ENCODE measurements around the gene EFCAB14. TPM values are rescaled to one million over a fixed set of nuclear protein-coding genes. Genes with fewer than 3 reads are reported as not detected.
"Not testable (repeated sequence)": the region's sequence is repeated elsewhere in the genome, so short reads cannot be mapped to it uniquely, and the experiment has no call there.

Gene EFCAB14
- total RNA-seq, 1 donor from 2014 or later: 64.6 TPM

DNA sequence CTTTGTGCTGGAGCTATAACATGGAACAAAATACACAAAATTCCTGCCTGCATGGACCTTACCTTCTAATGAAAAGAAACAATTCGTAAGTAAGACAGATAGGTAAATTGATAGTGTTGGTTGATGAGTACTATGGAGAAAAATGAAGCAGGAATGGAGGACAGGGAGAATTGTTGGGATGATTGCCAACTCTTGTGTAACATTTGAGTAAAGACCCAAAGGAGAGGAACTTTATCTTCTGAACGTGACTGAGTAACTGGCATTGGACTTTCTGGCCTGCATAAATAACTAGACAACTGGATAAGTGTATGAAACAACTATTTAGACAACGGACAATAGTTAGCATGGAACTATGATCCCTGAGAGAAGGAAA, 6.8 kb upstream of the EFCAB14 start:
- no peaks in the 10 kb centered on the region for H3K4me1 Mint-ChIP-seq (ENCODE audit: unreplicated experiment)
- no peak for DNase-seq (ENCODE audit: extremely low spot score, unreplicated experiment)
- H3K27ac Mint-ChIP-seq: no peak overlapping the region
- no peaks in the 10 kb centered on the region for H3K9me3 Mint-ChIP-seq
- H3K36me3 Mint-ChIP-seq: no peaks in the 10 kb centered on the region
- H3K27me3 Mint-ChIP-seq: peaks cover 20% of the 10 kb centered on the region
- no peak overlapping the region for H3K4me3 Mint-ChIP-seq
- TF ChIP-seq, protein P1, sequence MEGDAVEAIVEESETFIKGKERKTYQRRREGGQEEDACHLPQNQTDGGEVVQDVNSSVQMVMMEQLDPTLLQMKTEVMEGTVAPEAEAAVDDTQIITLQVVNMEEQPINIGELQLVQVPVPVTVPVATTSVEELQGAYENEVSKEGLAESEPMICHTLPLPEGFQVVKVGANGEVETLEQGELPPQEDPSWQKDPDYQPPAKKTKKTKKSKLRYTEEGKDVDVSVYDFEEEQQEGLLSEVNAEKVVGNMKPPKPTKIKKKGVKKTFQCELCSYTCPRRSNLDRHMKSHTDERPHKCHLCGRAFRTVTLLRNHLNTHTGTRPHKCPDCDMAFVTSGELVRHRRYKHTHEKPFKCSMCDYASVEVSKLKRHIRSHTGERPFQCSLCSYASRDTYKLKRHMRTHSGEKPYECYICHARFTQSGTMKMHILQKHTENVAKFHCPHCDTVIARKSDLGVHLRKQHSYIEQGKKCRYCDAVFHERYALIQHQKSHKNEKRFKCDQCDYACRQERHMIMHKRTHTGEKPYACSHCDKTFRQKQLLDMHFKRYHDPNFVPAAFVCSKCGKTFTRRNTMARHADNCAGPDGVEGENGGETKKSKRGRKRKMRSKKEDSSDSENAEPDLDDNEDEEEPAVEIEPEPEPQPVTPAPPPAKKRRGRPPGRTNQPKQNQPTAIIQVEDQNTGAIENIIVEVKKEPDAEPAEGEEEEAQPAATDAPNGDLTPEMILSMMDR (conservative IDR thresholded peaks at IDR 0.05): no peak

- Mint-ChIP-seq H3K9me3 (no peaks in the 10 kb centered on the region), H3K27ac (no peak overlapping the region), H3K4me3 (no peak overlapping the region), H3K4me1 (ENCODE audit: unreplicated experiment) (no peaks in the 10 kb centered on the region), H3K27me3 (peaks cover 18% of the 10 kb centered on the region), H3K36me3 (no peaks in the 10 kb centered on the region)
- TF ChIP-seq, protein P1 (conservative IDR thresholded peaks at IDR 0.05): peak; percentile 86
- DNase-seq (ENCODE audit: extremely low spot score, unreplicated experiment): no peak
Observed at GRCh38 chr1:46724991-46725735, 6.2 kb upstream of the EFCAB14 start.

DNA sequence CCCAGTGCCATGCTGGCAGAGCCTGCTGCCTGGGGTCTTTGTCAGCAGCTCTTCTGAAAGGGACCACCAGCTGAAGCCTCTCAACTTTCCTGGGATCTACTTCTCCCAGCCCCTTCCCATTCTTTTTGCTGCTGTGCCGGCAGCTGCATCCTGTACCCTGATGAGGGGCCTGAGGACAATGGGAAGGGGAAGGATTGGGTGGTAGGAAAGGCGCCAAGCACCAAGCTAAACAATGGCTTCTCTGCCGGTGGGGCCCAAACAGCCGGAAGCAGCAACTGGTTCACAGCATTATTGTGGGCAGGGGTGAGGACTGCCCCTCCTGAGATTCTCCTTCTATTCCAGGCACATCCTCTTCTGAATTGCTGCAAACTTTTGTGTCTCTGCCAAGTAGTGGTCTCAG, 5.0 kb upstream of the EFCAB14 start:
- H3K36me3 Mint-ChIP-seq: no peaks in the 10 kb centered on the region
- H3K9me3 Mint-ChIP-seq: no peaks in the 10 kb centered on the region
- no peak overlapping the region for H3K27ac Mint-ChIP-seq
- peaks cover 6% of the 10 kb centered on the region for H3K4me1 Mint-ChIP-seq (ENCODE audit: unreplicated experiment)
- no peak overlapping the region for H3K4me3 Mint-ChIP-seq
- TF ChIP-seq, protein P1 (conservative IDR thresholded peaks at IDR 0.05): no peak
- peaks cover 10% of the 10 kb centered on the region for H3K27me3 Mint-ChIP-seq
- DNase-seq (ENCODE audit: extremely low spot score, unreplicated experiment): no peak

- H3K27ac Mint-ChIP-seq: peak overlapping the region; percentile 9
- H3K4me3 Mint-ChIP-seq: no peak overlapping the region
- H3K27me3 Mint-ChIP-seq: peaks cover 8% of the 10 kb centered on the region
- H3K4me1 Mint-ChIP-seq (ENCODE audit: unreplicated experiment): peaks cover 22% of the 10 kb centered on the region
- TF ChIP-seq, protein P1 (conservative IDR thresholded peaks at IDR 0.05): no peak
- no peaks in the 10 kb centered on the region for H3K36me3 Mint-ChIP-seq
- no peaks in the 10 kb centered on the region for H3K9me3 Mint-ChIP-seq
- no peak for DNase-seq (ENCODE audit: extremely low spot score, unreplicated experiment)
Observed at GRCh38 chr1:46721686-46722205, 2.8 kb upstream of the EFCAB14 start.

DNA sequence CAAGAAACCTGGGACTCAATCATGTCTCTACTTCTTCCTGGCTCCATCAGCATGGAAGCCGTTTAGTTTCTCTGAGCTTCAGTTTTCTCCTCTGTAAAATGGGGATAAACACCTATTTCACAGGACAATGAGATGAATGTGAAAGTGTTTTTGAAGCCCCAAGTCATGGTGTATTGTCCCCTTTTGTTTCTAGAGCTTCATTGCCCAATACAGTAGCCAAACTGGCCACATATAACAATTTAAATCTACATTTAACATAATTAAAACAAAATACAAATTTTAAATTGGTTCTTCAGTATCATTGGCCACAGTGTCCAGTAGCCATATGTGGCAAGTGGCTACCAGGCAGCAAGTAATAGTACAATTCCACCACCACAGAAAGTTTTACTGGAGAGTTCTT, 2.3 kb upstream of the EFCAB14 start:
- Mint-ChIP-seq H3K36me3 (peaks cover 3% of the 10 kb centered on the region), H3K4me3 (no peak overlapping the region), H3K27ac (no peak overlapping the region), H3K4me1 (ENCODE audit: unreplicated experiment) (peaks cover 27% of the 10 kb centered on the region), H3K27me3 (peaks cover 8% of the 10 kb centered on the region), H3K9me3 (no peaks in the 10 kb centered on the region)
- no peak for DNase-seq (ENCODE audit: extremely low spot score, unreplicated experiment)
- TF ChIP-seq, protein P1 (conservative IDR thresholded peaks at IDR 0.05): no peak

DNA sequence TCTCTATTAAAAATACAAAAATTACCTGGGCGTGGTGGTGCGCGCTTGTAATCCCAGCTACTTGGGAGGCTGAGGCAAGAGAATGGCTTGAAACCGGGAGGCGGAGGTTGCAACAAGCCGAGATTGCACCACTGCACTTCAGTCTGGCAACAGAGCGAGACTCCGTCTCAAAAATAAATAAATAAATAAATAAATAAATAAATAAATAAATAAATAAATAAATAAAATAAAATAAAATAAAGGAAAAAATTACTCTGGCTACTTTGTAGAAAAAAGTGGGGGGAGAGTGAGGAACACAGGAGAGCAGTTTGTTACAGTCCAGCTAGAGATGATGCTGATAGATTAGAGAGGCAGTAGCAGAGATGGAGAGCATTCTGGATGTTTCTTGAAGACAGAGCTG, 1.4 kb upstream of the EFCAB14 start:
- H3K4me1 Mint-ChIP-seq (ENCODE audit: unreplicated experiment): peaks cover 31% of the 10 kb centered on the region
- not testable (repeated sequence) for DNase-seq (ENCODE audit: extremely low spot score, unreplicated experiment); H3K4me3 Mint-ChIP-seq; H3K27me3 Mint-ChIP-seq; H3K27ac Mint-ChIP-seq; H3K9me3 Mint-ChIP-seq; H3K36me3 Mint-ChIP-seq

All from type B pancreatic cell (in vitro differentiated cells).